T-helper 17 cell (primary cell): ENCODE data around the gene FGF7. TPM values are rescaled to one million over a fixed set of nuclear protein-coding genes. Genes with fewer than 3 reads are reported as not detected.
A peak's percentile ranks its signal among the peaks of the same experiment; 100 is the strongest.

Experiments
- ATAC-seq: fragments of 150-1000 bp; cut with Tn5 transposase; 2 replicates; pipeline ENCODE4 v1.10.0; 2021; ENCODE audit warnings: mild to moderate bottlenecking, moderate library complexity
- DNase-seq, 3 donors: peaks; one replicate each; pipeline versions ENCODE4 v3.0.0 to v3.0.0-alpha.2; 2020 to 2021
- H3K9me3 ChIP-seq: one replicate; pipeline ENCODE4 v1.7.0; 2013; ENCODE audit warnings: low read length, mild to moderate bottlenecking; ENCODE audit not compliant: control insufficient read depth, poor library complexity, severe bottlenecking
- H3K27ac Mint-ChIP-seq: one replicate; pipeline ENCODE4 v1.8.0; 2022; ENCODE audit warnings: mild to moderate bottlenecking, moderate library complexity, mixed read lengths
- H3K27me3 Mint-ChIP-seq: one replicate; pipeline ENCODE4 v1.8.0; 2022; ENCODE audit warnings: mixed read lengths
- H3K36me3 Mint-ChIP-seq: one replicate; pipeline ENCODE4 v1.8.0; 2022; ENCODE audit warnings: low read depth, mixed read lengths
- H3K4me1 Mint-ChIP-seq: one replicate; pipeline ENCODE4 v1.8.0; 2022; ENCODE audit warnings: mild to moderate bottlenecking, mixed read lengths
- H3K4me3 Mint-ChIP-seq: one replicate; pipeline ENCODE4 v1.8.0; 2022; ENCODE audit warnings: mild to moderate bottlenecking, moderate library complexity, mixed read lengths
- total RNA-seq, 4 donors: library from RNA in 2 of 4; stranded (reverse) in 2 of 4; gene quantifications; one replicate each; pipeline ENCODE4 v1.2.3 and lab custom pipeline; 2022 to 2026

The FGF7 gene
- total RNA-seq, 2 donors from 2014 or later, result 0.05 TPM; not detected in 1

DNA sequence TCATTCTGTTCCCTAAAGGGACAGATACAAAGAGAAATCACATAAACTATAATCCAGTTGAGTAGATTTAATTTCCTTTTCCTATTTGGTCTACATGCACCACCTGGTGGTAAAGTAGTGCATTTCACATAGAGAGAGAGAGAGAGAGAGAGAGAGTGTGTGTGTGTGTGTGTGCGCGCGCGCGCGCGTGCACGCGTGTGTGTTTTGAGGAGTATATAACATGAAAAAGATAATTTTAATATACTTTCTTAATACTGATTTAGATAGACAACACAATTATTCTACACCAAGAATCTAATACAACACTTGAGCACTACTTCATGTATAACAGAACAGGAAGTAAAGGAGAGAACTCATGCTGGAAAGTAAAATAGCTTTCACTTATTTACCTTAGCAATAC lies 1.1 kb upstream of the FGF7 start:
- H3K27ac Mint-ChIP-seq, result peak overlapping the region; percentile 84

DNA sequence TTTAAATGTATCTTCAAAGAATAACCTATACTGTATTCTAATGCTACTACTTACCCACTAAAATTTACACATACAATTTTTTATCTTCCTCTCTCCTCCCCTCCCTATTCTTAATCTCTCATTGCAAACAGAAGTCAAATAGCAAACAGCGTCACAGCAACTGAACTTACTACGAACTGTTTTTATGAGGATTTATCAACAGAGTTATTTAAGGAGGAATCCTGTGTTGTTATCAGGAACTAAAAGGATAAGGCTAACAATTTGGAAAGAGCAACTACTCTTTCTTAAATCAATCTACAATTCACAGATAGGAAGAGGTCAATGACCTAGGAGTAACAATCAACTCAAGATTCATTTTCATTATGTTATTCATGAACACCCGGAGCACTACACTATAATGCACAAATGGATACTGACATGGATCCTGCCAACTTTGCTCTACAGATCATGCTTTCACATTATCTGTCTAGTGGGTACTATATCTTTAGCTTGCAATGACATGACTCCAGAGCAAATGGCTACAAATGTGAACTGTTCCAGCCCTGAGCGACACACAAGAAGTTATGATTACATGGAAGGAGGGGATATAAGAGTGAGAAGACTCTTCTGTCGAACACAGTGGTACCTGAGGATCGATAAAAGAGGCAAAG lies 984 bp downstream of the FGF7 start:
- peaks cover 12% of the 10 kb centered on the region for H3K27me3 Mint-ChIP-seq
- H3K9me3 ChIP-seq, result no peaks in the 10 kb centered on the region
- H3K27ac Mint-ChIP-seq, result no peak overlapping the region
- no peaks in the 10 kb centered on the region for H3K36me3 Mint-ChIP-seq
- DNase-seq (no peak), ATAC-seq (no peak)
- no peak overlapping the region for H3K4me3 Mint-ChIP-seq
- peaks cover 4% of the 10 kb centered on the region for H3K4me1 Mint-ChIP-seq

More for the DNA sequence above, 1.1 kb upstream of the FGF7 start:
- H3K27me3 Mint-ChIP-seq, result peaks cover 7% of the 10 kb centered on the region
- H3K36me3 Mint-ChIP-seq, result peaks cover 2% of the 10 kb centered on the region
- peak overlapping the region; percentile 73 for H3K4me3 Mint-ChIP-seq
- ATAC-seq (peak; percentile 61), DNase-seq (no peak)
- H3K9me3 ChIP-seq, result no peaks in the 10 kb centered on the region
- H3K4me1 Mint-ChIP-seq, result peaks cover 4% of the 10 kb centered on the region

- Mint-ChIP-seq H3K27ac (no peak overlapping the region), H3K4me1 (peaks cover 4% of the 10 kb centered on the region), H3K4me3 (no peak overlapping the region), H3K36me3 (no peaks in the 10 kb centered on the region), H3K27me3 (peaks cover 12% of the 10 kb centered on the region)
- ATAC-seq (no peak), DNase-seq (no peak)
- H3K9me3 ChIP-seq, result no peaks in the 10 kb centered on the region
These were observed 1.9 kb downstream of the FGF7 start for GRCh38 chr15:49424954-49425353.

DNA sequence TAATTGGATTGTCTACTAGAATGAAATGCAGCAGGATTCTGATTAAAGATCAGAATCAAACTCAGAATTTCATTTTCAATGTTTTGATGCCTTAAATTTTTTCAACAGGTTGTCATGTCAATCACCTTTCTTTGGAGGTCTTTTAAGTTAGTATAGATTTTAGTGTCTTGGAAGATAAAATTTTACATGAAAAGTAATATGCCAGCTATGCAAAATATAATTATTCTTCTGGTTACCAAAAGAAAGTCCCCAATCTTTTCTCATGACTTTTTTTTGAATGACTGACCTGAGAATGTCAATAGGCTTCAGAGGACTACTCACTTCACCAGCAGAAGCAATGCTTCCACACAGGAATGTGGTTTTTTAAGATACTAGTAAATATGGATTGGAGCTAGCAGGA lies 4.3 kb downstream of the FGF7 start:
- peaks cover 23% of the 10 kb centered on the region for H3K27me3 Mint-ChIP-seq
- DNase-seq (no peak), ATAC-seq (no peak)
- no peak overlapping the region for H3K4me3 Mint-ChIP-seq
- H3K27ac Mint-ChIP-seq, result no peak overlapping the region
- no peaks in the 10 kb centered on the region for H3K36me3 Mint-ChIP-seq
- no peaks in the 10 kb centered on the region for H3K4me1 Mint-ChIP-seq
- no peaks in the 10 kb centered on the region for H3K9me3 ChIP-seq

DNA sequence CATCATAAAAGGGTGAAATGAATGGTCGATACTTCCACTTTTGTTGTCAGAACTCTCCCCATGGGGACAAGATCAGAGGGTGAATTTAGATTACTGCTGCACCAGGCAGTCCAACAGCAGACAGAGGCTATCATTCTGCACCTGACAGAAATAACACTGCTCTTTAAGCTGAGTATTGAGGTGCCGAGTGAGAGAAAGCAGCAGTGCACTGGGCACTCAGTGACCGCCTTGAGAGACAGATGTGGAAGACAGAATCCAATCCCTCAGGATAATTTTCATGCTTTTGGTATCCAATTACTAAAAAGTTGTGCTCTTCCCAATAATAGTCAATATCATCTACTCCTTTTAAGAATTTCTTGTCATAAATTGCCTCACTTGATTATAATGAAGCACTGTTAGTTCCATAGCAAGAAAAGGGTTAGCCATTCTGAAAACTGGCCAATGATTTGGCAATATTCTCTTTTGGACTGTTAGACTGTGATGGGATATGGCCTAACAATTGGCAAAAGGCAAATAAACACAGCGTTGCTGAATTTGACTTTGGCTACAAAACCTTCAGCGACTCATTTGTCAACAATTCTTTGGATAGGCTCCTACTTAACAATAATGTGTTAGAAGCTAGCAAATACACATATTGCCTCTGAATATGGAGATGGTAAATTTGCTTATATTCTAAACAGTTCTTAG lies 5.5 kb downstream of the FGF7 start:
- ATAC-seq (no peak), DNase-seq (no peak)
- H3K9me3 ChIP-seq, result no peaks in the 10 kb centered on the region
- no peak overlapping the region for H3K27ac Mint-ChIP-seq
- no peaks in the 10 kb centered on the region for H3K4me1 Mint-ChIP-seq
- peaks cover 23% of the 10 kb centered on the region for H3K27me3 Mint-ChIP-seq
- no peak overlapping the region for H3K4me3 Mint-ChIP-seq
- no peaks in the 10 kb centered on the region for H3K36me3 Mint-ChIP-seq

GRCh38 chr15:49430046-49430445 lies 7.0 kb downstream of the FGF7 start:
- Mint-ChIP-seq H3K4me3 (no peak overlapping the region), H3K36me3 (no peaks in the 10 kb centered on the region), H3K27me3 (peaks cover 27% of the 10 kb centered on the region), H3K4me1 (no peaks in the 10 kb centered on the region), H3K27ac (no peak overlapping the region)
- ATAC-seq, result no peak
- no peak for DNase-seq
- H3K9me3 ChIP-seq, result no peaks in the 10 kb centered on the region

DNA sequence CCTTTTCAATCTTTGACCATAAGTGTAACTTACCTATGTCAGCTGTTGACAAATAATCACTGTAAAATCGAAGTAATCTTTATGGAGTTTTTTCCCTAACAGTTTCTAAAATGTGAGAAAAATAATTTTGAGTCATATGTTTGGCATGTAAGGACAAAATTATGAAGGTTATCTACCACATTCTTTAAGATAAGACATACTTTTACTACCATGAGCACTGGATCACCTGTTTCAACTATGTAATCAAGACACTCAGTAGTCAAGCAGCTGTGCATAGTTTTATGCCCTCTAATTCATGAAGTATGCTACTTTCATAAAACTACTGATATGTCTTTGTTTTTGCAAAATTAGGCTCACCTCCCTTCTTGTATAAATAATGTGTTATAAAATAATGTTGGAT lies 12.1 kb downstream of the FGF7 start:
- H3K36me3 Mint-ChIP-seq, result no peaks in the 10 kb centered on the region
- H3K9me3 ChIP-seq, result no peaks in the 10 kb centered on the region
- ATAC-seq (no peak), DNase-seq (no peak)
- no peak overlapping the region for H3K4me3 Mint-ChIP-seq
- no peak overlapping the region for H3K27ac Mint-ChIP-seq
- H3K4me1 Mint-ChIP-seq, result peaks cover 4% of the 10 kb centered on the region
- peaks cover 13% of the 10 kb centered on the region for H3K27me3 Mint-ChIP-seq

- H3K27ac Mint-ChIP-seq, result no peak overlapping the region
- DNase-seq (no peak), ATAC-seq (no peak)
- H3K36me3 Mint-ChIP-seq, result no peaks in the 10 kb centered on the region
- H3K4me1 Mint-ChIP-seq, result peaks cover 4% of the 10 kb centered on the region
- peaks cover 5% of the 10 kb centered on the region for H3K27me3 Mint-ChIP-seq
- no peaks in the 10 kb centered on the region for H3K9me3 ChIP-seq
- H3K4me3 Mint-ChIP-seq, result no peak overlapping the region
These were observed 13.7 kb downstream of the FGF7 start for GRCh38 chr15:49436751-49437150.

DNA sequence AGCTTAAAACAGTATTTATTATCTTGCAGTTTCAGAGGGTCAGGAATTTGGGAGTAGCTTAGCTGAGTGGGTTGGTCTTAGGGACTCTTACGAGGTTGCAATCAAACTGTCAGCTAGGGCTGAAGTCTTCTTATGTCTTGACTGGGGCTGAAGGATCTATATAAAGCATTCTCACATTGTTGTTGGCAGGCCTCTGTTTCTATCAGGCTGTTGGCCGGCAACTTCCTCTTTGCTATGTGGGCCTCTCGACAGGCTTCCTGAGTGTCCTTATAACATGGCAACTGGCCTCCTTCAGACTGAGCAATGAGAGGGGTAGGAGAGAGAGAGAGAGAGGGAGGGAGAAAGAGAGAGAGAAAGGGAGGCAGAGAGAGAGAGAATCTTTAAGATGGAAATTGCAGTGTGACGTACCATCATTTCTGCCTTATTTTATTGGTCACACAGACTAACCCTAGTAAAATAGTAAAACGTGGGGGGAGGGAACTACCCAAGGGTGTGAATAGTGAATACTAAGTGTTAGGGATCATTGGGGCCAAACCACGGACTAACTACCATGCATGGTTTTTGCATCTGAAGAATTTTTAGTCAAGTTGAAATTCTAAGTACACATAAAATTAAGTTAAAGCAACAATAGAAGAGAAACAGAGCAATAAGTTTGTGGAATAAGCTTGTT lies 16.1 kb downstream of the FGF7 start:
- Mint-ChIP-seq H3K27me3 (peaks cover 12% of the 10 kb centered on the region), H3K4me1 (peaks cover 4% of the 10 kb centered on the region), H3K27ac (no peak overlapping the region), H3K4me3 (no peak overlapping the region), H3K36me3 (no peaks in the 10 kb centered on the region)
- ATAC-seq, result no peak
- no peaks in the 10 kb centered on the region for H3K9me3 ChIP-seq
- no peak for DNase-seq

DNA sequence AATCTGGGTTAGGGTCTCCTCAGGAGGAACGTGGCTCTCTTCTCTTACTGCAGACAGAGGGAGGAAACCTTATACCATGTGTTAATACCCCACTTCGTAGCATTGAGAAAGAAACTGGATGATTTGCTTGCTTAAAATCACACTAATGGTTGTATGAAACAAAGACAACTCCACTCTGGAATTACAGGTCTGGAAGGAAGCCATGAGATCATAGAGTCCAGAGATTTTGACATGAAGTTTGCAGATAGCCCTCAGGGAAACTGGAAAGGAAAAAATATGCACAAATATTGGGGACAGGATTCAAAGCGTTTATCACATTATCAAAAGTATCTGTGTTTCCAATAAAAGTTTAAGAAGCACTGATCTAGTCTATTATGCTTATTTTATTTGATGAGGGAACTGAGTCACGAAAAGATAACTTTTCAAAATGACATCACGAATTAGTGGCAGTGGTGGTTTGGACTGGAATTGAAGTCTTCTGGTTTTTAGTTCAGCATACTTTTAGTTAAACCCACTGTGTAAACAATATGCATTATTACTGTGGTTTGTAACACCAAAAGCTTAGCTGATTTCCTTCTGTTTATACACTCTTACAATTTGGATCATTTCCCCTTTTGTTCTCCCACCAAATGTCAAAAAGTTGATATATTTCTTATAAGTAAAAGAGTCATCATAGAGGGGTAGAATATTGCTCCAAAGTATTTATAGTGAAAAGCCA lies 16.8 kb downstream of the FGF7 start:
- H3K9me3 ChIP-seq, result no peaks in the 10 kb centered on the region
- H3K27me3 Mint-ChIP-seq, result peaks cover 9% of the 10 kb centered on the region
- H3K4me1 Mint-ChIP-seq, result peaks cover 4% of the 10 kb centered on the region
- H3K36me3 Mint-ChIP-seq, result no peaks in the 10 kb centered on the region
- ATAC-seq, result no peak
- no peak overlapping the region for H3K4me3 Mint-ChIP-seq
- DNase-seq, result no peak
- no peak overlapping the region for H3K27ac Mint-ChIP-seq

DNA sequence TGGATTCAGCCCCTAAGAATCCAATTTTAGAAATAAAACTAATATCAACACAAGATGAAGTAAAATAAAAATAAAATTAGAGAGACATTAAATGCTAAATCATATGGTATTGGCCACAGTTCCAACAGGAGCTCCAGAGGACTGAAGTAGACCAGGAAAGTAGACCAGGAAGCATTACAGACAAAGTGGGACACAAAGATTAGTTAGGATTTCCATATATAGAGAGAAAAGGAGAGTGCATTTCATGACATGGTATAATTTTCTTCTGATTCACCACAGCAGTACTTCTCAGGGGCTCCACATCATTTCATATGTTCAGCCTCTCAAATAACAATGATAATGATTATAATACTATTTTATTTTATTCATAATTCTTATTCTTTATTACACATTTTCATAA lies 18.3 kb downstream of the FGF7 start:
- H3K27me3 Mint-ChIP-seq, result peaks cover 9% of the 10 kb centered on the region
- no peaks in the 10 kb centered on the region for H3K9me3 ChIP-seq
- no peak overlapping the region for H3K4me3 Mint-ChIP-seq
- peaks cover 4% of the 10 kb centered on the region for H3K4me1 Mint-ChIP-seq
- no peak overlapping the region for H3K27ac Mint-ChIP-seq
- DNase-seq (no peak), ATAC-seq (no peak)
- H3K36me3 Mint-ChIP-seq, result no peaks in the 10 kb centered on the region

- Mint-ChIP-seq H3K27me3 (peaks cover 9% of the 10 kb centered on the region), H3K27ac (no peak overlapping the region), H3K36me3 (no peaks in the 10 kb centered on the region), H3K4me1 (peaks cover 4% of the 10 kb centered on the region), H3K4me3 (no peak overlapping the region)
- no peak for DNase-seq
- H3K9me3 ChIP-seq, result no peaks in the 10 kb centered on the region
- no peak for ATAC-seq
These were observed 18.8 kb downstream of the FGF7 start for GRCh38 chr15:49441816-49442215.

DNA sequence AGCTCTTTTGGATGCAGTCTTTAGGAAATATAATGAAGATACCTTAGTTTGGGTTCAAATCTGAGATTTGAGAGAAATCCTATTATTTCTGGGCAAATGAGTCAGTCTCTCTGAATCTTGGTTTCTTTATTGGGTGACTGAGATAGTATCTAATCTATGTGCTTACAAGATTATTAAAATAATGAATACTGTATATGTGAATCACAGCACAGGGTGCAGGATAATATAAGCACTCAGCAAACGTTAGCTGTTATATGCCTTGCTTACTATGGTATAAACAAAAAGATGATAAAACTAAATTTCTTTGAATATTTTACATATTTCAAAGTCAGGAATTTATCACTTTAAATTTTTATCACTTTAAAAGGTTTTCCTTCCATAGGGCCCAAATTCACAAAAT lies 29.6 kb downstream of the FGF7 start:
- peaks cover 2% of the 10 kb centered on the region for H3K4me1 Mint-ChIP-seq
- DNase-seq (no peak), ATAC-seq (no peak)
- H3K27me3 Mint-ChIP-seq, result peaks cover 25% of the 10 kb centered on the region
- H3K36me3 Mint-ChIP-seq, result peaks cover 7% of the 10 kb centered on the region
- H3K27ac Mint-ChIP-seq, result no peak overlapping the region
- H3K4me3 Mint-ChIP-seq, result no peak overlapping the region
- no peaks in the 10 kb centered on the region for H3K9me3 ChIP-seq
